ENCODE data around the gene AFMID.
"Not testable (repeated sequence)": the region's sequence is repeated elsewhere in the genome, so short reads cannot be mapped to it uniquely, and the experiment has no call there.

Gene AFMID

GRCh38 chr17:78240012-78240655, 53.0 kb downstream of the AFMID start:
- no peak for DNase-seq

- no peak for DNase-seq
Measured at GRCh38 chr17:78240839-78241238, 53.7 kb downstream of the AFMID start.

GRCh38 chr17:78241277-78242023, 54.3 kb downstream of the AFMID start:
- peak; percentile 67 for DNase-seq

- no peak for DNase-seq
Measured at GRCh38 chr17:78242024-78242742, 55.0 kb downstream of the AFMID start.

GRCh38 chr17:78247304-78247703, 60.1 kb downstream of the AFMID start:
- no peak for DNase-seq

- no peak for DNase-seq
Measured at GRCh38 chr17:78248051-78248914, 61.1 kb downstream of the AFMID start.

GRCh38 chr17:78249074-78249817, 62.1 kb downstream of the AFMID start:
- DNase-seq: no peak

- no peak for DNase-seq
Measured at GRCh38 chr17:78249818-78250806, 63.0 kb downstream of the AFMID start.

GRCh38 chr17:78250891-78251772, 64.0 kb downstream of the AFMID start:
- DNase-seq: peak; percentile 94

GRCh38 chr17:78251773-78252103, 64.6 kb downstream of the AFMID start:
- no peak for DNase-seq

GRCh38 chr17:78252111-78252634, 65.0 kb downstream of the AFMID start:
- DNase-seq: no peak

- DNase-seq: no peak
Measured at GRCh38 chr17:78252701-78253635, 65.8 kb downstream of the AFMID start.

- not testable (repeated sequence) for DNase-seq
Measured at GRCh38 chr17:78253636-78253945, 66.4 kb downstream of the AFMID start.

GRCh38 chr17:78253946-78254672, 66.9 kb downstream of the AFMID start:
- peak; percentile 96 for DNase-seq

GRCh38 chr17:78255029-78255656, 68.0 kb downstream of the AFMID start:
- DNase-seq: no peak

GRCh38 chr17:78255953-78256706, 69.0 kb downstream of the AFMID start:
- DNase-seq: no peak
